Stimulated activated memory B cell treated with anti-CD40 and anti-IgM and Interleukin-4, amounts not matched to agents 10 μg/mL and 1 μg/mL and 100 μg/mL, for 72 hours (primary cell): ENCODE results near the gene USH2A.
"Not testable (repeated sequence)": the region's sequence is repeated elsewhere in the genome, so short reads cannot be mapped to it uniquely, and the experiment has no call there.

Experiments used
- ATAC-seq: fragments of 150-1000 bp; cut with Tn5 transposase; 2 replicates; pipeline ENCODE4 v1.10.0; 2021
- H3K27ac Mint-ChIP-seq: one replicate; pipeline ENCODE4 v1.8.0; 2022; ENCODE audit warnings: mild to moderate bottlenecking, mixed read lengths
- H3K27me3 Mint-ChIP-seq: one replicate; pipeline ENCODE4 v1.8.0; 2022; ENCODE audit warnings: mixed read lengths
- H3K36me3 Mint-ChIP-seq: one replicate; pipeline ENCODE4 v1.8.0; 2022; ENCODE audit warnings: mixed read lengths
- H3K4me1 Mint-ChIP-seq: one replicate; pipeline ENCODE4 v1.8.0; 2022; ENCODE audit warnings: mixed read lengths
- H3K4me3 Mint-ChIP-seq: one replicate; pipeline ENCODE4 v1.8.0; 2022; ENCODE audit warnings: mild to moderate bottlenecking, moderate library complexity, mixed read lengths
- H3K9me3 Mint-ChIP-seq: one replicate; pipeline ENCODE4 v1.8.0; 2022; ENCODE audit warnings: mixed read lengths

Gene USH2A

GRCh38 chr1:216176970-216177369 lies 246.3 kb downstream of the USH2A start:
- H3K4me1 Mint-ChIP-seq: no peaks in the 10 kb centered on the region
- H3K4me3 Mint-ChIP-seq: no peak overlapping the region
- H3K27me3 Mint-ChIP-seq: no peaks in the 10 kb centered on the region
- no peak for ATAC-seq
- no peak overlapping the region for H3K27ac Mint-ChIP-seq
- H3K36me3 Mint-ChIP-seq: no peaks in the 10 kb centered on the region
- H3K9me3 Mint-ChIP-seq: no peaks in the 10 kb centered on the region

GRCh38 chr1:216175714-216176113 lies 247.5 kb downstream of the USH2A start:
- Mint-ChIP-seq H3K36me3 (no peaks in the 10 kb centered on the region), H3K4me3 (no peak overlapping the region), H3K9me3 (no peaks in the 10 kb centered on the region), H3K4me1 (no peaks in the 10 kb centered on the region), H3K27me3 (no peaks in the 10 kb centered on the region), H3K27ac (no peak overlapping the region)
- ATAC-seq: no peak

- H3K4me1 Mint-ChIP-seq: no peaks in the 10 kb centered on the region
- H3K9me3 Mint-ChIP-seq: no peaks in the 10 kb centered on the region
- no peaks in the 10 kb centered on the region for H3K27me3 Mint-ChIP-seq
- ATAC-seq: no peak
- H3K36me3 Mint-ChIP-seq: no peaks in the 10 kb centered on the region
- no peak overlapping the region for H3K27ac Mint-ChIP-seq
- no peak overlapping the region for H3K4me3 Mint-ChIP-seq
Observed at GRCh38 chr1:216173376-216173995, 249.8 kb downstream of the USH2A start.

- H3K27ac Mint-ChIP-seq: no peak overlapping the region
- no peak for ATAC-seq
- H3K27me3 Mint-ChIP-seq: no peaks in the 10 kb centered on the region
- no peaks in the 10 kb centered on the region for H3K36me3 Mint-ChIP-seq
- H3K4me1 Mint-ChIP-seq: no peaks in the 10 kb centered on the region
- H3K9me3 Mint-ChIP-seq: no peaks in the 10 kb centered on the region
- no peak overlapping the region for H3K4me3 Mint-ChIP-seq
Observed at GRCh38 chr1:216169351-216169750, 253.9 kb downstream of the USH2A start.

GRCh38 chr1:216168546-216168945 lies 254.7 kb downstream of the USH2A start:
- ATAC-seq: no peak
- H3K4me1 Mint-ChIP-seq: no peaks in the 10 kb centered on the region
- no peaks in the 10 kb centered on the region for H3K36me3 Mint-ChIP-seq
- no peak overlapping the region for H3K4me3 Mint-ChIP-seq
- no peaks in the 10 kb centered on the region for H3K27me3 Mint-ChIP-seq
- H3K9me3 Mint-ChIP-seq: no peaks in the 10 kb centered on the region
- no peak overlapping the region for H3K27ac Mint-ChIP-seq

- Mint-ChIP-seq H3K4me3 (no peak overlapping the region), H3K9me3 (peaks cover 3% of the 10 kb centered on the region), H3K36me3 (no peaks in the 10 kb centered on the region), H3K27ac (no peak overlapping the region), H3K27me3 (no peaks in the 10 kb centered on the region), H3K4me1 (no peaks in the 10 kb centered on the region)
- ATAC-seq: no peak
Observed at GRCh38 chr1:216154063-216154462, 269.2 kb downstream of the USH2A start.

GRCh38 chr1:216153130-216153529 lies 270.1 kb downstream of the USH2A start:
- Mint-ChIP-seq H3K9me3 (peaks cover 3% of the 10 kb centered on the region), H3K27ac (no peak overlapping the region), H3K27me3 (no peaks in the 10 kb centered on the region), H3K4me1 (no peaks in the 10 kb centered on the region), H3K36me3 (no peaks in the 10 kb centered on the region), H3K4me3 (no peak overlapping the region)
- ATAC-seq: no peak

- ATAC-seq: not testable (repeated sequence)
Observed at GRCh38 chr1:216145451-216146018, 277.7 kb downstream of the USH2A start.

GRCh38 chr1:216144661-216145450 lies 278.4 kb downstream of the USH2A start:
- no peaks in the 10 kb centered on the region for H3K9me3 Mint-ChIP-seq
- H3K27ac Mint-ChIP-seq: no peak overlapping the region
- no peak overlapping the region for H3K4me3 Mint-ChIP-seq
- H3K36me3 Mint-ChIP-seq: no peaks in the 10 kb centered on the region
- no peak for ATAC-seq
- H3K27me3 Mint-ChIP-seq: no peaks in the 10 kb centered on the region
- no peaks in the 10 kb centered on the region for H3K4me1 Mint-ChIP-seq

More at GRCh38 chr1:216145451-216146018, 277.7 kb downstream of the USH2A start:
- H3K36me3 Mint-ChIP-seq, H3K27ac Mint-ChIP-seq, H3K9me3 Mint-ChIP-seq, H3K4me3 Mint-ChIP-seq, H3K27me3 Mint-ChIP-seq, H3K4me1 Mint-ChIP-seq: not testable (repeated sequence)

GRCh38 chr1:216142921-216143320 lies 280.3 kb downstream of the USH2A start:
- H3K4me1 Mint-ChIP-seq: no peaks in the 10 kb centered on the region
- no peaks in the 10 kb centered on the region for H3K36me3 Mint-ChIP-seq
- ATAC-seq: no peak
- H3K9me3 Mint-ChIP-seq: no peaks in the 10 kb centered on the region
- no peaks in the 10 kb centered on the region for H3K27me3 Mint-ChIP-seq
- no peak overlapping the region for H3K27ac Mint-ChIP-seq
- H3K4me3 Mint-ChIP-seq: no peak overlapping the region

- H3K27me3 Mint-ChIP-seq: no peaks in the 10 kb centered on the region
- no peak overlapping the region for H3K27ac Mint-ChIP-seq
- no peaks in the 10 kb centered on the region for H3K36me3 Mint-ChIP-seq
- no peak for ATAC-seq
- no peak overlapping the region for H3K4me3 Mint-ChIP-seq
- no peaks in the 10 kb centered on the region for H3K4me1 Mint-ChIP-seq
- H3K9me3 Mint-ChIP-seq: no peaks in the 10 kb centered on the region
Observed at GRCh38 chr1:216140730-216141524, 282.3 kb downstream of the USH2A start.

GRCh38 chr1:216124192-216124781 lies 299.0 kb downstream of the USH2A start:
- no peaks in the 10 kb centered on the region for H3K36me3 Mint-ChIP-seq
- H3K4me1 Mint-ChIP-seq: no peaks in the 10 kb centered on the region
- H3K4me3 Mint-ChIP-seq: no peak overlapping the region
- no peaks in the 10 kb centered on the region for H3K27me3 Mint-ChIP-seq
- no peaks in the 10 kb centered on the region for H3K9me3 Mint-ChIP-seq
- ATAC-seq: no peak
- H3K27ac Mint-ChIP-seq: no peak overlapping the region

GRCh38 chr1:216123446-216124191 lies 299.6 kb downstream of the USH2A start:
- ATAC-seq: no peak
- Mint-ChIP-seq H3K27ac (no peak overlapping the region), H3K9me3 (no peaks in the 10 kb centered on the region), H3K4me1 (no peaks in the 10 kb centered on the region), H3K27me3 (no peaks in the 10 kb centered on the region), H3K4me3 (no peak overlapping the region), H3K36me3 (no peaks in the 10 kb centered on the region)

- no peak for ATAC-seq
Observed at GRCh38 chr1:216119600-216119999, 303.6 kb downstream of the USH2A start.

More at GRCh38 chr1:216119600-216119999, 303.6 kb downstream of the USH2A start:
- Mint-ChIP-seq H3K27ac (no peak overlapping the region), H3K9me3 (no peaks in the 10 kb centered on the region), H3K27me3 (no peaks in the 10 kb centered on the region), H3K4me1 (no peaks in the 10 kb centered on the region), H3K36me3 (no peaks in the 10 kb centered on the region), H3K4me3 (no peak overlapping the region)
